KMS-11 (cell line): ENCODE measurements around the gene MAP1LC3B.
A peak's percentile ranks its signal among the peaks of the same experiment; 100 is the strongest.

Source experiments
- H2AFZ ChIP-seq: fragments of 200-600 bp; sonication (generic); 2 replicates; pipeline ENCODE4 v1.6.1; 2016; ENCODE audit warnings: antibody characterized with exemption, mixed run types, low read depth
- H3K27ac ChIP-seq: fragments of 200-600 bp; sonication (generic); 2 replicates; pipeline ENCODE4 v1.6.1; 2016; ENCODE audit warnings: mild to moderate bottlenecking, mixed run types
- H3K27me3 ChIP-seq: fragments of 200-600 bp; sonication (generic); 2 replicates; pipeline ENCODE4 v1.6.1; 2017; ENCODE audit warnings: mild to moderate bottlenecking, low read depth, mixed run types, moderate library complexity; ENCODE audit not compliant: insufficient read depth
- H3K36me3 ChIP-seq: fragments of 200-600 bp; sonication (generic); 2 replicates; pipeline ENCODE4 v1.6.1; 2017; ENCODE audit warnings: mild to moderate bottlenecking, mixed run types; ENCODE audit not compliant: insufficient read depth
- H3K4me1 ChIP-seq: fragments of 200-600 bp; sonication (generic); 2 replicates; pipeline ENCODE4 v1.6.1; 2016; ENCODE audit warnings: mild to moderate bottlenecking, low read depth, mixed run types; ENCODE audit not compliant: poor library complexity, severe bottlenecking
- H3K4me2 ChIP-seq: fragments of 200-600 bp; sonication (generic); 2 replicates; pipeline ENCODE4 v1.7.0; 2016; ENCODE audit warnings: mild to moderate bottlenecking, mixed run types
- H3K4me3 ChIP-seq: fragments of 200-600 bp; sonication (generic); IDR thresholded peaks from 2 replicates; pipeline ENCODE4 v1.6.1; 2017; ENCODE audit warnings: low read depth, low read length, mixed read lengths; ENCODE audit not compliant: insufficient read depth
- H3K79me2 ChIP-seq: fragments of 200-600 bp; sonication (generic); 2 replicates; pipeline ENCODE4 v1.6.1; 2016; ENCODE audit warnings: low read depth, mixed run types; ENCODE audit not compliant: insufficient read depth
- H3K9ac ChIP-seq: fragments of 200-600 bp; sonication (generic); 2 replicates; pipeline ENCODE4 v1.6.1; 2016; ENCODE audit warnings: mild to moderate bottlenecking, mixed run types
- H4K20me1 ChIP-seq: fragments of 200-600 bp; sonication (generic); 2 replicates; pipeline ENCODE4 v1.6.1; 2016; ENCODE audit warnings: mild to moderate bottlenecking, mixed run types; ENCODE audit not compliant: insufficient read depth
- CTCF ChIP-seq: fragments of 200-600 bp; sonication (generic); conservative IDR thresholded peaks from 2 replicates; pipeline ENCODE4 v1.6.1; 2017; ENCODE audit warnings: low read depth, mild to moderate bottlenecking, antibody characterized with exemption, low read length, moderate library complexity, mixed read lengths

MAP1LC3B gene

GRCh38 chr16:87392821-87393679, 914 bp downstream of the MAP1LC3B start:
- Histone ChIP-seq H3K4me2 (peak overlapping the region; percentile 89), H4K20me1 (no peaks in the 10 kb centered on the region), H3K9ac (peak overlapping the region; percentile 38; the same call in 1 of the 2 replicates), H2AFZ (no peak overlapping the region), H3K79me2 (peaks cover 48% of the 10 kb centered on the region), H3K4me3 (no peak overlapping the region), H3K4me1 (peaks cover 27% of the 10 kb centered on the region), H3K27me3 (no peaks in the 10 kb centered on the region), H3K27ac (no peak overlapping the region), H3K36me3 (no peaks in the 10 kb centered on the region)
- TF ChIP-seq CTCF, result no peak

- Histone ChIP-seq H4K20me1 (no peaks in the 10 kb centered on the region), H3K27me3 (no peaks in the 10 kb centered on the region), H3K4me2 (peak overlapping the region; percentile 89), H3K79me2 (peaks cover 54% of the 10 kb centered on the region), H3K4me1 (peaks cover 25% of the 10 kb centered on the region), H2AFZ (no peak overlapping the region), H3K27ac (no peak overlapping the region), H3K9ac (no peak overlapping the region), H3K36me3 (no peaks in the 10 kb centered on the region), H3K4me3 (no peak overlapping the region)
- TF ChIP-seq CTCF, result no peak
Observed at GRCh38 chr16:87393680-87394055, 1.5 kb downstream of the MAP1LC3B start.

GRCh38 chr16:87395181-87395842, 3.2 kb downstream of the MAP1LC3B start:
- H3K9ac ChIP-seq, result no peak overlapping the region
- peaks cover 17% of the 10 kb centered on the region for H3K4me1 ChIP-seq
- H2AFZ ChIP-seq, result no peak overlapping the region
- 0 out of 2 replicates have a peak, but pooled peaks cover 3% of the 10 kb centered on the region for H3K36me3 ChIP-seq
- no peak overlapping the region for H3K27ac ChIP-seq
- H3K4me3 ChIP-seq, result no peak overlapping the region
- H3K27me3 ChIP-seq, result no peaks in the 10 kb centered on the region
- H3K4me2 ChIP-seq, result no peak overlapping the region
- no peaks in the 10 kb centered on the region for H4K20me1 ChIP-seq
- H3K79me2 ChIP-seq, result peaks cover 54% of the 10 kb centered on the region
- no peak for TF ChIP-seq CTCF

- Histone ChIP-seq H3K9ac (no peak overlapping the region), H3K27me3 (no peaks in the 10 kb centered on the region), H3K4me2 (no peak overlapping the region), H3K4me1 (no peaks in the 10 kb centered on the region), H3K79me2 (no peaks in the 10 kb centered on the region), H2AFZ (no peak overlapping the region), H3K4me3 (no peak overlapping the region), H4K20me1 (no peaks in the 10 kb centered on the region), H3K36me3 (peaks cover 4% of the 10 kb centered on the region; the same call in 1 of the 2 replicates), H3K27ac (no peak overlapping the region)
- no peak for TF ChIP-seq CTCF
Observed at GRCh38 chr16:87404764-87405625, 12.9 kb downstream of the MAP1LC3B start.
